ENCODE data around the gene OR6B1.
"Not testable (repeated sequence)": the region's sequence is repeated elsewhere in the genome, so short reads cannot be mapped to it uniquely, and the experiment has no call there.

OR6B1 gene

DNA sequence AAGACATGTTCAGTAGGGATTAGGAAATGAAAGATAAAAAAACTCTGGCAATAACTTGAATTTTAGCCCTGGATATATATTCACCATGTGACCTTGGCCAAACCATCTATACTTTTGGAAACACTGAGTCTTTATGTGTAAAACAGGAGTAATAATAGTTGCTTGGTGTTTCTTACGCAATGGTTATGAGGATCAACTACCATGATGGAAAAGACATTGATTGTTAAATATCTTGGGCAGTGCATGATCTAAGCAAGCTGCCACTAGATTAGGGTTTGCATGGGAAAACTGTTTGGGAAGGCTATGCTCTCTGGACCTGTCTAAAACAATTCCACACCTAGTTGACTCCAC, 6.5 kb downstream of the OR6B1 start:
- DNase-seq = no peak

DNA sequence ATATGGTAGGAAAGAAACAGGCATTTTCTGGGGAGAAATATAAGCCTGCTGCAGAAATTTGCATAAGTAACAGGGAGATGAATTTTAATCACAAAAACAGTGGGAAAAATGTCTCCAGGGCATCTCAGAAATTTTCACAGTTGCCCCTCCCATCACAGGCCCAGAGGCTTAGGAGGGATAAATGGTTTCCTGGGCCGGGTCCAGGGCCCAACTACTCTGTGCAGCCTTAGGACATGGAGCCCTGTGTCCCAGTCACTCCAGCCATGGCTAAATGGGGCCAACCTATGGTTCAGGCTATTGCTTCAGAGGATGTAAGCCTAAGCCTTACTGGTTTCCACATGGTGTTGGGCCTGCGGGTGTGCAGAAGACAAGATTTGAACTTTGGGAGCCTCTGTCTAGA, 9.2 kb downstream of the OR6B1 start:
- DNase-seq = no peak

DNA sequence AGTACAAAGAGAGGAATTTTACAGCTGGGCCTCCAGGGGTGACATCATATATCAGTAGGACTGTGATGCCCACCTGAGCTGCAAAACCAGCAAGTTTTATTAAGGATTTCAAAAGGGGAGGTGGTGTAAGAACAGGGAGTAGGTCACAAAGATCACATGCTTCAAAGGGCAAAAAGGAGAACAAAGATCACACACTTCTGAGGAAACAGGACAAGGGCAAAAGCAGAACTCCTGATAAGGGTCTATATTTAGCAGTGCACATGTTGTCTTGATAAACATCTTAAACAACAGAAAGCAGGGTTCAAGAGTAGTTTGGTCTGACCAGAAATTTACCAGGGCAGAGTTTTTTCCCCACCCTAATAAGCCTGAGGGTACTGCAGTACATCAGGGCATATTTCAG, 9.9 kb downstream of the OR6B1 start:
- not testable (repeated sequence) for DNase-seq

DNA sequence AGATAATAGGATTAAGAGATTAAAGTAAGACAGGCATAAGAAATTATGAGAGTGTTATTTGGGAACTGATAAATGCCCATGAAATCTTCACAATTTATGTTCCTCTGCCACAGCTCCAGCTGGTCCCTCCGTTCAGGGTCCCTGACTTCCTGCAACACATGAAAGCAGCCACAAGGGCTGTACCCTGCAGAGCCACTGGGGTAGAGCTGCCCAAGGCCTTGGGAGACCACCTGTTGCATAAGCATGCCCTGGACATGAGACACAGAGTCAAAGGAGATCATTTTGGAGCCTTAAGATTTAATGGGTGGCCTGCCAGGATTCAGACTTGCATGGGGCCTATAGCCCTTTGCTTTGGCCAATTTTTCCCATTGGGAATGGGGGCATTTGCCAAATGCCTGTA, 10.7 kb downstream of the OR6B1 start:
- not testable (repeated sequence) for DNase-seq

DNA sequence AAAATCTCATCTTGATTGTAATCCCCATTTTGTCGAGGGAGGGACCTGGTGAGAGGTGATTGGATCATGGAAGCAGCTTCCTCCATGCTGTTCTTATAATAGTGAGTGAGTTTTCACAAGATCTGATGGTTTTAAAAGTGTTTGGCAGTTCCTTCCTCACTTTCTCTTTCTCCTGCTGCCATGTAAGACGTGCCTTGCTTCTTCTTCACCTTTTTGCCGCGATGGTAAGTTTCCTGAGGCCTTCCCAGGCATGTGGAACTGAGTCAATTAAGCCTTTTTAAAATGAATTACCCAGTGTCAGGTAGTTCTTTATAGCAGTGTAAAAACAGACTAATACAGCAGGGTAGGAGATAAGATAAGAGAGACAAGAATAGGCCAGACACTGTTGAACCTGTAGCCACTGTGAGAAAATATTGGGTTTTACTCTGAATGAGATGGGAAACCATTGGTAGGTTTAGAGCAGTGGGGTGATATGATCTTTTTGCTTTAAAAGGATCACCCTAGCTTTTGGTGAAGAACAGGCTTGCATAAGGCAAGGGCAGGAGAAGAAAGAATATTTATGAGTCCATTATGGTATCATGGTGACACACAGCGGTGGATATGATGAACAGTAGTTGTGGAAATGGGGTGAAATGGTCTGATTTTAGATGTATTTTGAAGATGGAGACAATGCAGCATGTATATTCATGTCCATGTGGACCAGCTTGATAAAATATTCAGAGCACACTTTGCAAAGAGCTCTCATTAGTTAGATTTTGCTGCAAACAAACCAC, 11.5 kb downstream of the OR6B1 start:
- no peak for DNase-seq

DNA sequence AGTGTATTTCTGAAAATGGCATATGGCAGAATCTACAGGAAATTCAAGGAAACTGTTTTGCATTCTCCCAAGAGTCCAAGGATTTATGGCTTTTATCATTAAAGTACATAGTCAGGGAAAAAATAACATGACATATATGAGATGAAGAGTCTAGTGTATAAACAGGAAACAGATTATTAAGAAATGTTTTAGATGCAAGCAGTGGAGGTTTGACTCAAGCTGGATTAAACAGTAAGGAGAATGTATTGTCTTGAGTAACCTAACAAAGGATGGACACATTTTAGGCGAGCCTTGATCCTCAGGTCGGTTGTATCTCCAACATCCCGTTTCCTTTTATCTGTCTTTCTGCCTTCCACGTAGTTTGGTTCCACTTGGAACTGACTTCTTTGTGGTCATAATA, 17.9 kb downstream of the OR6B1 start:
- no peak for DNase-seq

DNA sequence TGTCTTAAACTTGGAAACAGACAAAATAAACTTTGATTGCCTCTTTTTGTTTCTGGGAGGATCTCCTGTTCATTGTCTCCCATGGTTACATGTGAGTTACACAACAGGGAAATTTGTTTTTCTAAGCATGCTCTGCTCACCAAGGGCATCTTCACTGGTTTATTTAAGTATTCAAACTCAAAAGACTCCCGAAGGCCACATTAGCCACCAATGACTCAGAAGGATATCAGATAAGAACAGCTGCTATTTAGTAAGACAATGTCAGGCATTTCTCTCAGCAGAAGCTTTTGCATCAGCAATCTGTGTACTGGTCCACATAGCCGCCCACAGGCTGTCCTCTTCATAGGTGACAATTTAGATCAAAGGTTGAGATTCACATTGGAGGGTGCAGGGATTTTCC, 19.3 kb downstream of the OR6B1 start:
- DNase-seq = no peak

DNA sequence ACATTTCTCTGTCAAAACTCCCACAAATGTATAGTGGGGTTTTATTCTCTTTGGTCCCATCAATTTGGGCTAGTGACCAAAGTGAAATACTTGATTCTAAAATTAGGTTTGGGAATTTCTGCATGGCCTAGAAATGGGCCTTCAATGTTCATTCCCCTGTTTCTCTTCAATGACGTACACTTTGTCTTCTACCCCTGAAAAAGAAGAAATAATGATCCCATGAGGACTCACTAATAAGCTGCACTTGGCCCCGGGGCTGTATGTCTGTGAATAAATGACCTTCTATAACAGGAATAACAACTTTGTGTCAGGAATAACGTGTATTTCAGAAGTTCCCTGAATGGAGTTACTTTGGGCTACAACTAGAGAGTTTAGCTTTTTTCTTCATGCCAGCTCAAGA, 20.2 kb downstream of the OR6B1 start:
- DNase-seq = no peak

DNA sequence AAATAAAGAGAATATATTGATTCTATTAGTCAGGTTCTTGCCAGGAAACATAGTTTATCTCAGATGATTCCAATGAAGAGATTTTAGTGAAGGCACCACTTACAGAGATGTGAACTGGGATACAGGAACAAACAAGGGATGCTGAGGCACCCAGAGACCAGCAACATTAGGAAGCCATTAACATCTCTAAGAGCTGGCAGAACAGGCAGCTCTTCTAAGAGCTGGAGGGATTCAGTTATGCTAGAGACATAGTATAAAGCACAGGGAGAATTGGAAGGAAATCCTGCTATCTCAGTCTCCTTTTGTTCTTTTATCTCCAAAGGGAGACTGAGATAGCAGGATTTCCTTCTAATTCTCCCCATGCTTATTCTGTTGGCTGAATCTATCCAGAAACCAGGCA, 22.0 kb downstream of the OR6B1 start:
- DNase-seq = no peak

DNA sequence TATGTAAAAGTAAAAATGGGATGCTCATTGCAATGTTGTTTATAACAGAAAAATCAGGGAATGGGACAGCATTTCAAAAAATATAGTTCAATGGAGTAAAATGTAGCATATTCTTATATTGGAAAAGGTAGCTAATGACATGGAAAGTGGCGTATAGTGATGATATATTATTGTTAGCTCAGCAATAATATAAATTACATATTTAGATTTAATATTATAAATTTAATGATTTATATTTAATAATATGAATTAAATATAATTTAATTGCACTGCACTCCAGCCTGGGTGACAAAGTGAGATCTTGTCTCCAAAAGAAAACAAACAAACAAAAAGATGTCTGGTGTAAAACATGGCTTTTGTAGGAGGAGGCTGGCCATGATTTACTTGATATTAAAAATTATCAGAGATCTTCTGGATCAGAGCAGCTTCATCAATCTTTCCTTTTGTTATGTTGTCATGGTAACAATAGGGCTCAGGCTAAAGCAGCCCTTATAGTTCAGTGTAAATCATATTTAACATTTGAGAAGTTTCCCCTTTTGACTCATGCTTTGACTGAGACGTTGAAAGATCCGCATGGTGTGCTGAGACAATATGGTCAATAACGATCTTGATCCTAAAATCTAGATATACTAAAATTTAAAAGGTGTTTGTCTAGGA, 23.2 kb downstream of the OR6B1 start:
- no peak for DNase-seq

DNA sequence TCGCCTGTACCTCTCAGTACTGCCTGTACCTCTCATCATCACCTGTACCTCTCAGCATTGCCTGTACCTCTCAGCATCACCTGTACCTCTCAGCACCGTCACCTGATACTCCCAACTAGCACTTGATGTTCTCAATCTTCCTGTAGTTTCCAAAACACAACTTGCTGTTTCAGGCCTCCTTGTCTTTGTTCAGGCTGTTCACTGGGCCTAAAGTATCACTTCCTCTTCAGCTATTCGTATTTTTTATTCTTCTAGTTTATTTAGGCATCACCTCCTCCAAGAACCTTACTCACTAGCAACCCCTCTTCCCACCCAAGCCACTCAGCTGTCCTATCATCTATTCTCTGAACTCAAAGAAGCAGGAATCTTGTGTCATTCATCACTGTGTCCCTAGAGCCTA, 24.1 kb downstream of the OR6B1 start:
- DNase-seq = peak; percentile 1

DNA sequence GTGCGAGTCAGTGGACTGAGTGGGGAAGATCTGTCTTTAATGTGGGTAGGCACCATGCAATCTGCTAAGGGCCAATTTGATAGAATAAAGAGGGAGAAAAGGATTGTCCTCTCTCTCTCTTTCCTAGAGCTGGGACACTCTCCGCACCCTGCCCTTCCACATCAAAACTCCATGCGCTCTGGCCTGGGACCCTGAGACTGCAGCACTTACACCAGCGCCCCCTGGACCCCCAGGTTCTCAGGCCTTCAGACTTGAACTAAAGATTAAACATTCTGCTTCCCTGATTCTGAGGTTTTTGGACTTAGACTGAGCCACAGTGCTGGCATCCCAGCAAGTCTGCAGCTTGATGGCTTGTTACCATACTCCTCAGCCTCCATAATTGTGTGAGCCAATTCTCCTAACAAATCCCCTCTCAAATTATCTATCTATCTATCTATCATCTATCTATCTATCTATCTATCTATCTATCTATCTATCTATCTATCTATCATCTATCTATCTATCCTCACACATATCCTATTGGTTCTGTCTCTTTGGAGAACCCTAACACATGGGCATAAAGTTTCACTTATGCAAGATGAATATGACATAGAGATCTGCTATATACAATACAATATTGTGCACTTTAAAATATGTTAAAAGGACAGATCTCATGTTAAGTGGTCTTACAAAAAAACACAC, 26.2 kb downstream of the OR6B1 start:
- DNase-seq = no peak

DNA sequence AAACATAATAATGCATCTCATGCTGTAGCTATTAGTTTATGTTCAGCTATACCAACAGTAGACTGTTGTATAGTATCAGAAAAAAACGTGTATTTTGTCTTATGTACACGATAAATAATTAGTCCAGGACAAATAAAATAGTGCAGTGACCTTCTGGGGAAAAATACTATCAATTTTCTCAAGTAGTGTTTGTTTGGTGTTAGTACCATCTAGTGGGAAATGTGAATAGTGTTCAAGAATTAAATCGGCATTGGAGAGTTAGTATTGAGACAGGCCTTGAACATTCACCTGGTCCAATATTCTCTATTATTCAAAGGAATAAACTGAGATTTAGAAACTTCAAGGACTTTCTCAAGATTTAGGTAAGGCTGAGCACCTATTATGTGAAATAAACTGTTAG, 26.9 kb downstream of the OR6B1 start:
- DNase-seq = no peak

DNA sequence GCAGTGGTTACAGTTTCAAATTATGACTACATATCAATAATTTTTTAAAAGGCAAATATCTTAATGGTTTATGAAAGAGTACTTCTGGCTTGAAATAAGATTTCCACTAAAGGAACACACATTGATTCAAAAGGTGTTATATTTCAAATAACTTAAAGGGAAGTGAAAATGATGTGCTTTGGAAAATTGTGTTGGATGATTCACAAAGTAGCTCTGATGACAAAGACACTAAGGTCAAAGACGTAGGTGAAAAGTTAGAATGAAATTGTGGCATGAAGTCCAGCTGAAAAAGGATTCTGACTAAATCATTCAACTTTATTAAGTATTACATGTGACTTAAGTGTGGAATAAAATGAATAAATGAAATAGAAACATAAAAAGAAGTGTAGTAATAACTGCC, 27.9 kb downstream of the OR6B1 start:
- no peak for DNase-seq

DNA sequence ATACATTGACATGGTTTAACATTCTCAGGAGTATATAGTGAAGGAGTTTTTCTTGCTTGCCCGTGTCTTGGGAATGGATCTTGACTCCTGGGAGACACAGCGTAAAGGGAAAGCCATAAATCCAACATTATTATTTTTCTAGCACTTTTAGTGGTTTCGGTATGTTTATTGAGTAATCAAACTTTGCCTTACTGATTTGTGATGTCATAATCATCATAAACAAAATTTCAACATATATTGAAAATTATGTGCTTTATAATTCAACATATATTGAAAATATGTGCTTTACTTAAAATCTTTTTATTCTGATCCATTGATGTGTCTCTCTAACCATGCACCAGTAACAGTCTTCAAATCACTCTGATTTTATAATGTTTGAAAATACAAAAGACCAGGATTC, 28.4 kb downstream of the OR6B1 start:
- no peak for DNase-seq

DNA sequence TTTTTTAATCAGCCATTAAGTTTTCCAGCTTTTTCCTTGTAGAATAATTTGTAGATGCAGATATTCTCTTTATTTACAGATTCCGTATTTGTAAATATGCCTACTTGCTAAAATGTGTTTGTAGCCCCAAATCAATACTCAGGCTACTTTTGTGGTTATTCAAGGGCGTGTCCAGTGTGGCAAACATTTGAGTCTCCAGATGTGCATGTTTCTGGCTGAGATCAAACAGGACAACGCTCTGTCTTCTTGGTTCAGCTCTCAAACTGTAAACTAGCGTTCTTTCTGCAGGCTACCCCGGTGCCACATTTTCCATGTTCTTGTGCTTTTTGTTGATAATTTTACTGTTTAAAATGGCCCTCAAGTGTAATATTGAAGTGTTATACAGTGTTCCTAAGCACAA, 32.4 kb downstream of the OR6B1 start:
- DNase-seq = no peak

DNA sequence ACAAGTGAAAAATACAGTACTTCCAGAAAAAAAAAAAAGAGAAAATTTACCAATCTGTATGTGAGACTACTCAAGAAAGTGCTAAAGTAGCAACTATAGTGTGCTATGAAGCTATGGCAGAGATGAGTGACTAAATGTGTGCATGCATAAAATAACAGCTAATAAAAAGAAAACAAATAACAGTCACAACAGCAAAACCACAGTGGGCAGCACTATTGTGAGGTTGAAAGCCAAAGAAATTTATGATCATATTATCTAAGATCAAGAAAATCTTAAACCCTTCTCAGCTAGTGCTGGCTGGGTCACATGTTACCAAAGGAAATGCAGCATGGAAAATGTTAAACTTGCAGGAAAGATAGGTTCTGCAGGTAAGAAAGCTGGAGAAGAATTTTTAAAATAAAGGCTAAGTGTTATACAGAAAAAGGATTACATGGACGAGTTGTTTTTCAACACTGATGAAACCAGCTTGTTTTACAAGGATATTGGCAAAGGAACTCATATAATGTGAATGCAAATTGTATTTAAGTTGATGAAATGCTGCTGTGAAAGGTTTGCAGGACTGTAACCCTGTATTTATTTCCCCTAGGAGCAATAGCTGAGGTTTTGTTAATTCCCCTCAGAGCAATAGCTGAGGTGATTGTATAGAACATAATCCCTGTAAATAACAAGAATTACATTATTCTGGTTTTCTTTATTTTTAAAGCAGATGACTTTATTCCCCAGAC, 33.0 kb downstream of the OR6B1 start:
- DNase-seq = no peak

DNA sequence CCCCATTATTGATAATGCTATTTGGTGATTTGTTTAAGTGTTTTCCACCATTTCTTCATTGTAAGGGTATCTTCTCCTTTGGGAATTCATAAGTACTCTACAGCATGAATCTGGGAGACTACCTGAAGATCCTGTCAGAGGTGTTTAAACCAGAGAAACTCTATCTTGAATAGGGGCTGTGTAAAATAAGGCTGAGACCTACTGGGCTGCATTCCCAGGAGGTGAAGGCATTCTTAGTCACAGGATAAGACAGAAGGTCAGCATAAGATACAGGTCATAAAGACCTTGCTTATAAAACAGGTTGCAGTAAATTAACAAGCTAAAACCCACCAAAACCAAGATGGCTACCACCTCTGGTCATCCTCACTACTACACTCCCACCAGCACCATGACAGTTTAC, 35.3 kb downstream of the OR6B1 start:
- no peak for DNase-seq

DNA sequence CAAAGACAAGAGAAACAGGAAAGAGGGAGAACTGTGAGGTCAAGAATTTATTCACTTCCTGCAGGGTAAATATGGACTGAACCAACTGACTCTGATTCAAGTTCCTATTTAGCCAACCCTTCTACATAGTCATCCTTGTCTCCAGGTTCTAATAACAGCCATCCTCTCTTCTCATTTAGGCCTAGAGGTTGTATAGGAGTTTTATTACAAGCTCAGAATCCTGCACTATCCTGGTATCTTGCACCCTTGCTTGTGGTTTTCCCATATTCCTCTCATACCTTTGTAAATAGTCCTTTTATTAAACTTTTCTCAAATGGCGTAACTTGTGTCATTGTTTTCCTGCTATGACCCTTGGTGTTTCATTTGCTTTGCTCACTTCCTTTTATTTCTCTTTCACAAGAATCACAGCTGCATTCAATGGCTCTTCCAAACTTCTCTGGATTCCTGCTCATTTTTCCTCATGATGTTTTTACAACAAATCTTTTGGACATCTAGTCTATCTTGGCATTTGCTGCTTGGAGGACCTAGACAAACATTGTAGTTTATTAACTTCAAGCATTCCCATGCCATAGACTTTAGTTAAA, 36.3 kb downstream of the OR6B1 start:
- no peak for DNase-seq

DNA sequence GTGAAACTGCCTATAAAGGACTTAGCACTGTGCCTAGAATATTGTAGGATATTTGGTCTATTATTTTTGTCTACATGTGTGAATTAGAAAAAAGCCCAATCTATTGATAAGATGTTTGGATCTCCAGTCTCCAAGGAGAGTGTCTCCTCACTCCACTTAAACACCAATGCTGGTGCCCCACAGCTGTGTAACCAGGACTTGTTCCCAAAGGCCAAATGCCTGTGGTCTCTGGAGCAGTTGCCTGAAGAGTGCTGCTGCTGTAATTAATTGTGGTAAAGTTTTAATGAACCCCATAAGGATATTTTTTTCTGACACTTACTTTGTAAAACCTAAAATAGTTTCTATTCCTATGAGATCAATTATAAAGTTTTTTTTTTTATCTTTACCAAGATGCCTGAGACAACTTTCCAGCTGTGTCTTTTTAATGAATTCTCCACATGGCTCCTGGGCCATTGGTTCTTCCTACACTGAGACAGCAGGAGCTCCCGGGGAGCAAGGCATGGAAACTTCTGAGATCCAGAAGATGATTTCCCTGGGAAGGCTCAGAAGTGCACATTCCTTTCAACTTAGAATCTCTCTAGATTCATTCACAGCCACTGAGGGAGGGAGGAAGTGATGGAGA, 37.4 kb downstream of the OR6B1 start:
- no peak for DNase-seq

DNA sequence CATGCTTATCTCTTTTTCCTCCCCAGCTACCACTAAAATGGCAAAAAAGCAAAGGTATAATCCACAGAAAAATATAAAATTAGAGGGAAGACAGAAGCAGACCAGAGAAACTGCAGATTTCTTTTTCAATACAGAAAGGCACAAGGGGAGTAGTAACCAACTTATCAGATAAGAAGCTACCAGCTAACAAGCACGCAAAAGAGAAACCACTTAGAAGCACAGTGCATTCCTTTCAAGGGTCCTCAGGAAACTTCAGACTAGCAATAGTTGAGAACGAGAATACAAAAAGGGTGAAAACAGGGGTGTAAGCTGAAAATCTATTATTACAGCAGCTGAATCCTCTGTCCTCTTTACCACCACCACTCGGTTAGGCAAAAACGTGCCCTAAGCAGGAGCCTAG, 38.8 kb downstream of the OR6B1 start:
- DNase-seq = no peak

DNA sequence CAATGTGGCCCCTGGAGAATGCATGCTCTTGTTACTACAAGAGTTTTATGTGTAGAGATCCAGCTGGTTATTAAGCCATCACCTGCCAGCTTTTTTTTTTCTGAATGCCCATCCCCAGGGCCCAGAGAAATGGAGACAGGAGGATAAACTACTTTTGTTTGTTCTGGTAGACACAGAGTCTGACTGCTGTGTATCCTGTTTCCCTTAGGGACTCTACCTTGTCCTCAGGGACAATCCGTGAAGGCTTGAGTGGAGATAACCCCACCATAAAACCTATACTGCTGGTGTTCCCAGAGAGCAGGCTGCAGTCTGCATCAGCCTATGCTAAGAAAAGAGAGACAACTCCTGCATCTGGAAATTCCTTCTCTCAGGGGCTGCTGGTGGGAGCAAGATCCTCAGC, 48.5 kb downstream of the OR6B1 start, which contains the start of gene OR2A5:
Gene OR2A5 (plus strand): TSS at position 301 of the 400 bp plus-strand sequence. CDS start 1,454 bp downstream, outside the sequence.
- peak; percentile 85 for DNase-seq

DNA sequence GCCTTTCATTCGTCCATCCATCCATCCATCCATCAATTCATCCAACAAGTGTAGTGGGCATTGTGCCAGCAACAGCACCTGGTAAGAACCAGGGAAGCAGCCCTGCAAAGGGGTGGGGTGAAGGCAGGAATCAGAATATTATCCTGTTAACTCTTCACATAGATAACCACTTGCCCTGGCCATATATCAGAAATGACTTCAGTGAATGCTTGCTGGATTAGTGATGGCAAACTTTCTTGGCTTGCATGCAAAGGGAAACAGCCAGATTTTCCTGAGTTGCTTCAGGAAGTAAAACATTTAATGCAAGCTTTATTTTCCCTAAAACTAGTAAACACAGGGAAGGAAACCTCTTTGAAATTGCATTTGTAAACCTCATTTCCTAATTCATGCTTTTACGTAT, 49.4 kb downstream of the OR6B1 start:
- peak; percentile 84 for DNase-seq

Measured in NCI-H345 (cell line).